Pancreas (tissue), 10 donors: Measurements from ENCODE around the gene FBXO9. TPM values are rescaled to one million over a fixed set of nuclear protein-coding genes. Genes with fewer than 3 reads are reported as not detected.

Source experiments
- ATAC-seq, 4 donors: fragments of 200-7000 bp; cut with Tn5 transposase; one replicate each; pipeline versions ENCODE4 v1.8.0 to v1.9.1; 2020; ENCODE audit warnings: mild to moderate bottlenecking in 4 of 4, moderate library complexity in 4 of 4
- DNase-seq, 6 donors: peaks; one replicate each; pipeline ENCODE4 v3.0.0-alpha.2; 2020
- FAIRE-seq: peaks from 2 replicates; lab custom pipeline; 2012; peaks lifted over from hg19 to GRCh38; lab: Jason Lieb, UNC
- H3K27ac ChIP-seq, 4 donors: fragments of 200-600 bp; sonication (generic); 1 replicate in 3 of 4; 2 replicates in 1 of 4; pipeline versions ENCODE4 v1.5.0 to v1.8.0; 2020
- H3K27me3 ChIP-seq, 4 donors: fragments of 200-600 bp; one replicate each; pipeline ENCODE4 v1.8.0; 2021
- H3K36me3 ChIP-seq, 3 donors: fragments of 200-600 bp; sonication (generic) in 1 of 3; one replicate each; pipeline versions ENCODE4 v1.5.0 to v1.8.0; 2020 to 2021
- H3K4me1 ChIP-seq, 3 donors: fragments of 200-600 bp; one replicate each; pipeline ENCODE4 v1.8.0; 2021
- H3K4me3 ChIP-seq, 4 donors: fragments of 200-600 bp; sonication (generic) in 2 of 4; one replicate each; pipeline versions ENCODE4 v1.5.0 to v1.8.0; 2020 to 2021
- H3K9me3 ChIP-seq, 4 donors: fragments of 200-600 bp; one replicate each; pipeline ENCODE4 v1.8.0; 2021
- WGBS, 2 donors: extraction: QIAGEN DNeasy Blood & Tissue Kit; methylation state at CpG; one replicate each; pipeline ENCODE4 v1.1.7; 2013; 5-methylcytosine and 5-hydroxymethylcytosine counted together
- intact Hi-C, 3 donors: fragments of 100-400 bp; cut with DNase I; formaldehyde crosslinking; loops; one replicate each; pipeline versions ENCODE4 v1.11.1 to v1.14.2; 2022
- polyA plus RNA-seq, 2 donors: library from polyadenylated mRNA; stranded (reverse); fragments of 200-250 nt; gene quantifications; one replicate each; pipeline ENCODE4 v1.2.3, GENCODE V29; 2013
- total RNA-seq, 6 donors: library from RNA; stranded (reverse); fragmentation: NEBNext Ultra II Directional in 4 of 6; extraction: Animal tissue kit (Norgen Biotek cat#: 25700) in 4 of 6; gene quantifications; one replicate each; pipeline versions ENCODE4 v1.2.1 to v1.2.4, GENCODE V29; 2021 to 2023
- TF ChIP-seq, protein P1 (sequence below), 4 donors: fragments of 200-600 bp; sonication (generic) in 3 of 4; IDR thresholded peaks; one replicate each; pipeline versions ENCODE4 v1.5.0 to v1.8.0; 2021; ENCODE audit warnings: antibody characterized with exemption in 4 of 4
- donor health status: healthy with polysubstance abuse.
- donor health status: DM: no; HTN: no; CAD: no; lungs with moderate emphysema.
- donor health status: DM: no; HTN: no; CAD: no.
- donor health status: control.
- donor health status: control.
- donor health status: Bipolar disorder and iron deficiency.
- donor health status: DM: yes; HTN: yes; CAD: no.
- donor health status: DM: no; HTN: no; CAD: no.
- donor health status: DM: no; HTN: no; CAD: no.
- donor health status: DM: yes; HTN: yes; CAD: no.

Gene FBXO9
- total and polyA plus RNA-seq, 8 donors, result 30.9 to 66.1 (median 49.7) TPM

DNA sequence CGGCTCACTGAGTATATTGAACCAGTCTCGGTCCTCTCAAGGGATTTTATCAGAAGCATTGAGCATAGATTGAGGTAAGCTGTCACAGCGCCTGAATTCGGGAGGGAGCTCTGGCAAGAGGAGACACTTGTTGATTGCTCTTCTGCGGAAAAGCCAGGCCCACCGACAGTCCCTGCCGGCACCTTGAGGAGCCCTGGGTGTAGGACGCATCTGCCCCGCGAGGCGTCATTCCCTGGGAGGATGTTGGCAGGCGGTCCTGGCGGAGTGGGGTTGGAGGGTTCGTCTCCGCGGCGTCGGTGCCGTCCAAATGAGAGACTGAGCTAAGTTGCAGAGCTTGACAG lies 843 bp downstream of the FBXO9 start:
- Histone ChIP-seq H3K9me3 (no peaks in the 10 kb centered on the region), H3K27me3 (no peaks in the 10 kb centered on the region), H3K4me1 (peaks cover 22 to 40% (median 39%) of the 10 kb centered on the region in 3 donors), H3K27ac (peak overlapping the region; percentile 87 to 96 (median 90)), H3K36me3 (no peaks in the 10 kb centered on the region), H3K4me3 (peak overlapping the region; percentile 51 to 92 (median 81))
- intact Hi-C loops, result no loop called here
- DNase-seq, result peak; percentile 43 to 82 (median 53)
- ATAC-seq, result peak in 3 of 4 donors; percentile 1 to 6 (median 4)
- TF ChIP-seq, protein P1, sequence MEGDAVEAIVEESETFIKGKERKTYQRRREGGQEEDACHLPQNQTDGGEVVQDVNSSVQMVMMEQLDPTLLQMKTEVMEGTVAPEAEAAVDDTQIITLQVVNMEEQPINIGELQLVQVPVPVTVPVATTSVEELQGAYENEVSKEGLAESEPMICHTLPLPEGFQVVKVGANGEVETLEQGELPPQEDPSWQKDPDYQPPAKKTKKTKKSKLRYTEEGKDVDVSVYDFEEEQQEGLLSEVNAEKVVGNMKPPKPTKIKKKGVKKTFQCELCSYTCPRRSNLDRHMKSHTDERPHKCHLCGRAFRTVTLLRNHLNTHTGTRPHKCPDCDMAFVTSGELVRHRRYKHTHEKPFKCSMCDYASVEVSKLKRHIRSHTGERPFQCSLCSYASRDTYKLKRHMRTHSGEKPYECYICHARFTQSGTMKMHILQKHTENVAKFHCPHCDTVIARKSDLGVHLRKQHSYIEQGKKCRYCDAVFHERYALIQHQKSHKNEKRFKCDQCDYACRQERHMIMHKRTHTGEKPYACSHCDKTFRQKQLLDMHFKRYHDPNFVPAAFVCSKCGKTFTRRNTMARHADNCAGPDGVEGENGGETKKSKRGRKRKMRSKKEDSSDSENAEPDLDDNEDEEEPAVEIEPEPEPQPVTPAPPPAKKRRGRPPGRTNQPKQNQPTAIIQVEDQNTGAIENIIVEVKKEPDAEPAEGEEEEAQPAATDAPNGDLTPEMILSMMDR (IDR thresholded peaks at IDR 0.05), result no peak
- WGBS, 2 donors, result 0% methylated on average over 19 of the region's 19 CpGs
- FAIRE-seq, result no peak

DNA sequence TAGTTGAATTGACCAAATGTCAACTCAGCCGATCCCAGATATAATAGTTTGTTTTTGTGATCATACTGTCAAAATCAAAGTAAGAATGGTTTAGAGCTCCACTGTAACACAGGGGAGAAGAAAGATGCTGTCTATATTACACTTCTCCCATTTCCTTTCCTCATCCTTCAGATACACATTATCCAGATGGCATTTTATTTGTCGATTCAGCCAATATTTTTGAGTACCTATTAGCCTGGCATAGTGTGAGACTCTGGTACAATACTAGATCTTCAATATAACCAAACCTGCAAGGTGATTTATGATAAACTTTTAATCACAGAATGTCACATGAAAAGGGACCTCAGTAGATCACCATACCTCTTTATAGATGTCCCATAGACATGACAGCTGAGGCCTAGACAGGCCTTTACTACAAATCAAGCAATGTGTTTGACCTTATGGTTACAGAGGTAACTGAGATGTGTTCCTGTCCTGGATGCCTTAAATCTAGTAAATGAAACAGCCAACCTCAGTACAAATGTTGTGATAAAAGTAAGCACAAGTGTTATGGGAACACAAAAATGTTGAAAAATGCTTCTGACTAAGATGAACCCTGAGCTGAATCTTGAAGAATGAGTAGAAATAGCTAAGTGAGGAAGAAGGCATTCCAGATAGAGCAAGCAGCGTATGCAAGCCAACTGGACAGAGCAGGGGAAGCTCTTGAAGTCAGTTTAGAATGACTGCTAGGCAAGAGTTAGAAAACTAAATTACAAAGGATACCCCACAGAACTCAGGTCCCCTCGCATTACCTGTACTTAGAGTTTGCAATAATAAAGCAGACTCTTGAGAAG lies 1.9 kb downstream of the FBXO9 start:
- H3K27ac ChIP-seq, result peak overlapping the region in 2 of 4 donors; percentile 93 to 96
- H3K27me3 ChIP-seq, result no peaks in the 10 kb centered on the region
- H3K4me1 ChIP-seq, result peaks cover 21 to 39% (median 37%) of the 10 kb centered on the region in 3 donors
- intact Hi-C loops, result no loop called here
- WGBS, 2 donors, result 38 to 57% methylated on average over 4 of the region's 4 CpGs
- ATAC-seq (no peak), FAIRE-seq (no peak), DNase-seq (no peak)
- no peaks in the 10 kb centered on the region for H3K9me3 ChIP-seq
- TF ChIP-seq, protein P1 (IDR thresholded peaks at IDR 0.05), result no peak
- H3K36me3 ChIP-seq, result peaks cover 0 to 4% (median 0%) of the 10 kb centered on the region in 3 donors
- peak overlapping the region in 2 of 4 donors; percentile 76 to 92 for H3K4me3 ChIP-seq

DNA sequence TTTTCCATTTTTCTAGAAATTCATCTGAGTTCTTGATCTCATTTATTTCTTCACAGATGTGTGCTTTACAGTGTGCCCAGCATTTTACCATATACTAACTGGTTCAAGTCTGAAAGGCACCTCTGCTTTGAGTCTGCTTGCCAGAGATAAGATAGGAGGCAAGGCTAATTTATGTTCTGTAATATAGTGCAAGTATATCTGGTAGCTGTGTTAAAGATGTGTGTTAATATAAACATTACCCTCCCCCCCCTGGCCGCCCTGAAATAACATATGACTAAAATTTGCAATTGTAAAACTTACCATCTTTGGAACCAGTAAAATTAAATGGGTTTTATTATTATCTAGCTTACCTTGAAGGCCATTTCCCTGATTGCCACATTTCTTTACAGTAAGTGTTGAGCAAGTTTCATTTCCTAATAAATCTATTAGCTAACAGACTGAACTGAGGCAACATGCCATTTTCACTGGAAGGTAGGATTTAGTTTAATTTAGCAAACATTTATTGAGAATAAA lies 2.7 kb downstream of the FBXO9 start:
- Histone ChIP-seq H3K36me3 (peaks cover 0 to 4% (median 0%) of the 10 kb centered on the region in 3 donors), H3K4me1 (peaks cover 13 to 31% (median 30%) of the 10 kb centered on the region in 3 donors), H3K27ac (peak overlapping the region in 2 of 4 donors; percentile 93 to 96), H3K27me3 (no peaks in the 10 kb centered on the region), H3K9me3 (no peaks in the 10 kb centered on the region), H3K4me3 (peak overlapping the region in 1 of 4 donors; percentile 92)
- WGBS, 2 donors, result 49 to 52% methylated on average over 1 of the region's 1 CpG
- FAIRE-seq (no peak), ATAC-seq (no peak), DNase-seq (no peak)
- intact Hi-C loops, result no loop called here
- TF ChIP-seq, protein P1 (IDR thresholded peaks at IDR 0.05), result no peak

DNA sequence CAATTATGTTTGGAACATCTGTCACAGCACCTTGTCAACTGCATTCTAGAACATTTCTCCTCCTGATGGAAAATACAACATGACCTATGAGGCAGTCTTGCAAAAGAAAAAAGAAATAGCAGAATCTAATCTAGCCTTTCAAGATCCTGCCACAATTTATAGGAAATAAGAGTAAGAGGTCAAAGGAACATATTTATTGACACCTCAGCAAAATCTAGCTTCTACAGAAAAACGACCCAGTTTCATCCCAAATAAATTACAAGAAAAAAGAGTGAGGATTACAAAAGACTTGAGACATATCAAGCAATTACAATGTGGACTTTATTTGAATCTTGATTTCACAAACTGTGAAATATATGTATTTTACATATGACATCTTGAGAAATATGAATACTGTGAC lies 4.2 kb downstream of the FBXO9 start:
- Histone ChIP-seq H3K27me3 (no peaks in the 10 kb centered on the region), H3K36me3 (peaks cover 0 to 17% (median 3%) of the 10 kb centered on the region in 3 donors), H3K4me1 (peaks cover 9 to 26% (median 24%) of the 10 kb centered on the region in 3 donors), H3K4me3 (no peak overlapping the region), H3K9me3 (no peaks in the 10 kb centered on the region), H3K27ac (peak overlapping the region in 1 of 4 donors; percentile 9)
- 34 to 58% methylated on average over 1 of the region's 1 CpG for WGBS, 2 donors
- DNase-seq (no peak), FAIRE-seq (peak; percentile 41), ATAC-seq (no peak)
- TF ChIP-seq, protein P1 (IDR thresholded peaks at IDR 0.05), result no peak
- intact Hi-C loops, result no loop called here
